ENCODE data around the gene DNAJC11.
"Not testable (repeated sequence)": the region's sequence is repeated elsewhere in the genome, so short reads cannot be mapped to it uniquely, and the experiment has no call there.

DNAJC11 gene, protein sequence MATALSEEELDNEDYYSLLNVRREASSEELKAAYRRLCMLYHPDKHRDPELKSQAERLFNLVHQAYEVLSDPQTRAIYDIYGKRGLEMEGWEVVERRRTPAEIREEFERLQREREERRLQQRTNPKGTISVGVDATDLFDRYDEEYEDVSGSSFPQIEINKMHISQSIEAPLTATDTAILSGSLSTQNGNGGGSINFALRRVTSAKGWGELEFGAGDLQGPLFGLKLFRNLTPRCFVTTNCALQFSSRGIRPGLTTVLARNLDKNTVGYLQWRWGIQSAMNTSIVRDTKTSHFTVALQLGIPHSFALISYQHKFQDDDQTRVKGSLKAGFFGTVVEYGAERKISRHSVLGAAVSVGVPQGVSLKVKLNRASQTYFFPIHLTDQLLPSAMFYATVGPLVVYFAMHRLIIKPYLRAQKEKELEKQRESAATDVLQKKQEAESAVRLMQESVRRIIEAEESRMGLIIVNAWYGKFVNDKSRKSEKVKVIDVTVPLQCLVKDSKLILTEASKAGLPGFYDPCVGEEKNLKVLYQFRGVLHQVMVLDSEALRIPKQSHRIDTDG

DNA sequence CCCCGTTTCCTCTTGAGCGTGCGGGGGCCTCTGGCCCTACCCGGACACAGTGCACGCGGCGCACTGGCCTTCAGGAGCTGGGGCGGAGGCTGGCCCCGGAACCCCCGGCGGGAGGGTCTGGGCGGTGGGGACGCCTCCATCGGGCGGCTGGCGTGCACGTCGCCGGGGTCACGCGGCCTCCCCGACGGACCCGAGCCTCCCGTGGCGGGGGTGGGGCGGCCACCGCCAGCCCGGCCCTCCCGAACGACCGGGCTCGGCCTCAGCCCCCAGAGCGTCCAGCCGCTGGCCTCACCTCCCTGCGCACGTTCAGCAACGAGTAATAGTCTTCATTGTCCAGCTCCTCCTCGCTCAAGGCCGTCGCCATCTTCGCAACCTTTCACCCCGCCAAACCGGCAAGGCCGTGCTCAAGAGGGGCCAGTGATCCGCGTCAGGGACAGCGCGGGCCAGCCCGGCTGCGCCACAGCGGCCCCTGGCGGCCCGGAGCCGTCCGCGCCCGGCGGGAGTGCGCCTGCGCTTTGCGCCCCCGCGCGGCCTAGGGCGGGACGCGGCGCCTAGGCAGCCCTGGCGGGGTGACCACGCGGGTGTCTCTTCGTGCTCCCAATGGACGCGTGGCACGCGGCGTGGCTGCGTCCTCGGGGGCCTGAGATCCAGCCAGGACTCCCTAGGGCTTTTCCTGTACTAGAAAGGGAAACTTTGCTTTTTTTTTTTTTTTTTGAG is at the start of gene DNAJC11:
Gene DNAJC11, minus strand, starts transcription at position 380 of the 717 bp plus-strand sequence. Its CDS starts 16 bp downstream, at position 364.
- peak; percentile 91 for DNase-seq (ENCODE audit: low spot score)

- DNase-seq (ENCODE audit: low spot score): no peak
Observed at GRCh38 chr1:6750490-6750889, 48.9 kb upstream of the DNAJC11 start.

DNA sequence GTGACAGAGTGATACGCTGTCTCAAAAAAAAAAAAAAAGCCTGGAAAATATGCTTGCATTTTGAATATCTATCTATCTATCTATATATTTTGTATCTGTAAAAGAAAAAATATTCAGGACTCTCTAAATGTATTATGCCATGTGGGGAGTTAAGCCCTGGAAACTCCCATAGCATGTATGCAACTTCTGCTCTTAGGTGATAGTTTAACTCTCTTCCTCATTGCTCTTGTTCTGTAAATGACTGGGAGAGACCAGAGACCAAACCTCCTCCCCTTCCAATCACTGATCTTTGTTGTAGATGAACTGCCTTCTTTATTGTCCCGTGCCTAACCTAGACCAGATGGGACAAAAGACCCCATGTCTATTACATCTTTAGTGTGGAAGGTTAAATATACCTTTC is 46.1 kb upstream of the DNAJC11 start:
- DNase-seq (ENCODE audit: low spot score): no peak

- peak; percentile 73 for DNase-seq (ENCODE audit: low spot score)
Observed at GRCh38 chr1:6745073-6745472, 43.5 kb upstream of the DNAJC11 start.

- DNase-seq (ENCODE audit: low spot score): peak; percentile 17
Observed at GRCh38 chr1:6743189-6744101, 41.8 kb upstream of the DNAJC11 start.

DNA sequence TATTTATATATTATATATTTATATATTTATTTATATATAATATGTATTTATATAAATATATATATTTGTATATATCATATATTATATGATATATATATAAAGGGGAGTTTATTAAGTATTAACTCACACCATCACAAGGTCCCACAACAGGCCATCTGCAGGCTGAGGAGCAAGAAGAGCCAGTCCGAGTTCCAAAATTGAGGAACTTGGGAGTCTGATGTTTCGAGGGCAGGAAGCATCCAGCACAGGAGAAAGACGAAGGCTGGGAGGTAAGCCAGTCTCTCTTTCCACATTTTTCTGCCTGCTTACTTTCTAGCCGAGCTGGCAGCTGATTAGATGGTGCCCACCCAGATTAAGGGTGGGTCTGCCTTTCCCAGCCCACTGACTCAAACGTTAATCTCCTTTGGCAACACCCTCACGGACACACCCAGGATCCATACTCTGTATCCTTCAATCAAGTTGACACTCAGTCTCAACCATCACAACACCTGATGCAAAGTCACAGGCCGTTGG is 41.1 kb upstream of the DNAJC11 start:
- DNase-seq (ENCODE audit: low spot score): not testable (repeated sequence)

DNA sequence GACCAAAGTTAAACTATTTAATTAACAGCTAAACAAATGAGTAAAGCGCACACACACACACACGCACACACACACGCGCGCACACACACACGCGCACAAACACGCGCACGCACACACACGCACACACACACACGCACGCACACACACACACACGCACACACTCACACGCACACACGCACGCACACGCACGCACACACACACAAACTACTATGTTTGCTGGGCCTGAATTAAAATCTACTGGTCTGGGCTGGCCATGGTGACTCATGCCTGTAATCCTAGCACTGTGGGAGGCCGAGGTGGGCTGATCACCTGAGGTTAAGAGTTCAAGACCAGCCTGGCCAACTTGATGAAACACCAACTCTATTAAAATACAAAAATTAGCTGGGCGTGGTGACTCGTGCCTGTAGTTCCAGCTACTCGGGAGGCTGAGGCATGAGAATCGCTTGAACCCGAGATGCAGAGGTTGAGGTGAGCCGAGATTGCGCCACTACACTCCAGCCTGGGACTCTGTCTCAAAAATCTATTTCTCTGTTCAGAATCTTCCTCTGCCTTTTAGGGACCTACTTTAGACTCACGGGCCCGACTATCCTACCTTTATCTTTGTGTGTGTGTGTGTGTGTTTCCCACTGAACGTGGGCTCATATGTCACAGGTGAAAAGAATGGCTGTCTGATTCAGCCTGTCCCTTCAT is 37.5 kb upstream of the DNAJC11 start:
- DNase-seq (ENCODE audit: low spot score): no peak

GRCh38 chr1:6732942-6733341 is 31.3 kb upstream of the DNAJC11 start:
- no peak for DNase-seq (ENCODE audit: low spot score)

GRCh38 chr1:6731905-6732304 is 30.3 kb upstream of the DNAJC11 start:
- no peak for DNase-seq (ENCODE audit: low spot score)

GRCh38 chr1:6730880-6731279 is 29.3 kb upstream of the DNAJC11 start:
- DNase-seq (ENCODE audit: low spot score): no peak

DNA sequence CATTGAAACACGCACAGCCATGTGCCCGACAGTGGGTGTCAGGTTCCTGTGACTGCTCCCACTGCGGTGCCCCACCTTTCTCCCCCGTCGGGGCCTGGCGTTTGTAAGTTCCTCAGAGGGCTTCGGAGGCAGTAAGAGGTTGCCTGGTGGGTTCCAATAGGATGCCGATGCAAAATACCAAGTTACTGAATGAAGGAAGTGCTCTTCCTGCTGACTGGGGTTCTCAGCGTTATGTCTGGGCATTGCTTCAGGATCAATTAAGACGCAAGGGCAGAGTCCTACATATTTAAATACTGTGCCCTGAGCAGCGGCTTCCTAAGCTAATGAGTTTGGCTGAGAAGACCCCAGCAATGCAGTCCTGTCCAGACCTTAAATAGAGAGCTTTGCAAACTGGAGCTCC is 28.9 kb upstream of the DNAJC11 start:
- DNase-seq (ENCODE audit: low spot score): no peak

DNA sequence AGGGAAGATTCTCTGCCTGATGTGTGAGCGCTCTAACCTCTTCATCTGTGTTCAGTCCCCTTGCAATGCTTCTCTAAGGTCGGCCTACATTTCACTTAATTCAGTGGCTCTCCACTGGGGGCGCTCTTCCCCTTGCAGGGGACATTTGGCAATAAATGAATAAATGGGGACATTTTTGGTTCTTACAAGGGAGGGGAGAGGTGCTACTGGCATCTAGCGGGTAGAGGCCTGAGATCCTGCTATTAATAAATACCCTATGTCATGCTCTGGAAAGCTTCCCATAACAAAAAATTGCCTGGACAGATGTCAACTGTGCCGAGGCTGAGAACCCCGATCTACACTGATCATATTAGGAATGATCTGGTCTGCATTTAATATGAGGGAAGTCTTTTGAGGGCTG is 25.9 kb upstream of the DNAJC11 start:
- DNase-seq (ENCODE audit: low spot score): peak; percentile 70

- no peak for DNase-seq (ENCODE audit: low spot score)
Observed at GRCh38 chr1:6726253-6726652, 24.6 kb upstream of the DNAJC11 start.

- DNase-seq (ENCODE audit: low spot score): no peak
Observed at GRCh38 chr1:6724517-6725141, 23.0 kb upstream of the DNAJC11 start.

DNA sequence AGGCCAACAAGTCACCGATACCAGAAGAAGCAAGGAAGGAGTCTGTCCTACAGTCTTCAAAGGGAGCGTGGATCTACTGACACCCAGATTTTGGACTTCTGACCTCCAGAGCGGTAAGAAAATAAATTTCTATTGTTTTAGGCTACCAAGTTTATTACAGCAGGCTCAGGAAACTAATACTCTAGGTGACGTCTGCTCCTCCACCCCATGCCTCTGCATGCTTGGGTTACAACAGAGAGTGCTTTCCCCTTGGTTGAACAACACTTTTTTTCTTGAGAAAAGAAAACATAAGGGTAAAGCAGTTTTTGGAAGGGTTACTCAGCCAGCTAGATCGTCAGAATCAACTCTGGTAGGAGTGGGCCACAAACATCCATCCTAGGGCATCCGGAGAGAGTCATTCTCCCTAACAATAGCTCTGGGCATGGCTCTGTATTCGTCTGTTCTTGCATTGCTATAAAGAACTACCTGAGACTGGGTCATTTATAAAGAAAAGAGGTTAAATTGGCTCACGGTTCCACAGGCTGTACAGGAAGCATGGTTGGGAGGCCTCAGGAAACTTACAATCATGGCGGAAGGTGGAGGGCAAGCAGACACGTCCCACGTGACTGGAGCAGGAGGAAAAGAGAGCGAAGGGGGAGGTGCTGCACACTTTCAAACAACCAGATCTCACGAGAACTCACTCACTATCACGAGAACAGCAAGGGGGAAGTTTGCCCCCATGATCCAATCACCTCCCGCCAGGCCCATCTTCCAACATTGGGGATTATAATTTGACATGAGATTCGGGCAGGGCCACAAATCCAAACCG is 22.2 kb upstream of the DNAJC11 start:
- no peak for DNase-seq (ENCODE audit: low spot score)

GRCh38 chr1:6711174-6711573 is 9.6 kb upstream of the DNAJC11 start:
- no peak for DNase-seq (ENCODE audit: low spot score)

DNA sequence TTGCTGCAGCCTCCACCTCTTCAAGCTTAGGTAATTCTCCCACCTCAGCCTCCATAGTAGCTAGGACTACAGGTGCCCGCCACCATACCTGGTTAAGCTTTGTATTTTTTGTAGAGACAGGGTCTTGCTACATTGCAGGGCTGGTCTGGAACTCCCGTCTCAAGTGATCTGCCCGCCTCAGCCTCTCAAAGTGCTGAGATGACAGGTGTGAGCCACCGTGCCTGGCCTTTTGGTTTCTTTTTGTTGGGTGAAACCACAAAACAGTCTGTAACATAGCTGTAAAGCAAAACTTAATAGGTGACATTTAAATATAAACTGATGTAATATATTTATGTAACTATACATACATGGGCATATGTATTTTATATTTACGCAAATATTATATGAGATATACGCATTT is 3.1 kb upstream of the DNAJC11 start:
- no peak for DNase-seq (ENCODE audit: low spot score)

- no peak for DNase-seq (ENCODE audit: low spot score)
Observed at GRCh38 chr1:6703016-6703415, 1.4 kb upstream of the DNAJC11 start.

GRCh38 chr1:6700853-6701436 is 671 bp downstream of the DNAJC11 start:
- DNase-seq (ENCODE audit: low spot score): no peak

All from activated CD4-positive, alpha-beta T cell treated with anti-CD3 and anti-CD28 coated beads, Interleukin-2, Interleukin-4, amounts not matched to agents 100 ng/mL and 50 ng/mL, durations not matched to agents 16 hours and 8 hours (primary cell).